SH-SY5Y (cell line): ENCODE measurements around the gene SLX1A.

Experiments
- GATA2 ChIP-seq: IDR thresholded peaks from 2 replicates; pipeline ENCODE4 v1.6.1; 2011; ENCODE audit warnings: mild to moderate bottlenecking, low read depth, low read length
- GATA3 ChIP-seq: IDR thresholded peaks from 2 replicates; pipeline ENCODE4 v1.6.1; 2011; ENCODE audit warnings: low read depth, mild to moderate bottlenecking, low read length, moderate library complexity

- TF ChIP-seq GATA3 = no peak
- TF ChIP-seq GATA2 = no peak
Observed at GRCh38 chr16:30185683-30186421, 7.8 kb upstream of the SLX1A start.
